ENCODE results near the gene LYVE1.

LYVE1 gene

GRCh38 chr11:10515418-10515817 lies 53.0 kb downstream of the LYVE1 start:
- no peak overlapping the region for H3K27ac Mint-ChIP-seq

DNA sequence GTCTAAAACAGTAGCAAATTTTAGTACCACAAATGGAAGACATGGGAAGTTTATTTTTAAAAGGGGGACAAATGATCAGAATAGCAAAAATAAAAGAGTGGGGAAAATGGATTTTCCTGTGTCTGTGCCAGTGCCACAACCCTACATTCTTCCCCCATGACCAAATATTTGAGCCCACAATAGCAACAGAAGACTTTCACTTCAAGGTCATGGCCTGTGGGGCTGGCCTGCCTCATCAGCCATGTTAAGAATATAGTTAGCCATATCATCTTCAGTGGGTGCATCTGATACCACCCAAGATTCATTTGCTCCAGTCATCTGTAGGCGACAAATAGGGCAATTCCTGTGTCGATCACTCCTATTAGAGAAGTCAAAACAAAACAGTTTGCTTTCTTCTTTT lies 53.8 kb downstream of the LYVE1 start:
- Mint-ChIP-seq H3K4me3 (no peak overlapping the region), H3K27ac (no peak overlapping the region), H3K27me3 (no peaks in the 10 kb centered on the region), H3K4me1 (peaks cover 2% of the 10 kb centered on the region), H3K9me3 (no peaks in the 10 kb centered on the region), H3K36me3 (peaks cover 10% of the 10 kb centered on the region)
- CTCF ChIA-PET = no interaction called here
- no peak for DNase-seq

More at GRCh38 chr11:10515418-10515817, 53.0 kb downstream of the LYVE1 start:
- H3K27me3 Mint-ChIP-seq = no peaks in the 10 kb centered on the region
- H3K9me3 Mint-ChIP-seq = no peaks in the 10 kb centered on the region
- DNase-seq = no peak
- peaks cover 10% of the 10 kb centered on the region for H3K36me3 Mint-ChIP-seq
- H3K4me3 Mint-ChIP-seq = no peak overlapping the region
- H3K4me1 Mint-ChIP-seq = peaks cover 2% of the 10 kb centered on the region
- CTCF ChIA-PET = no interaction called here

DNA sequence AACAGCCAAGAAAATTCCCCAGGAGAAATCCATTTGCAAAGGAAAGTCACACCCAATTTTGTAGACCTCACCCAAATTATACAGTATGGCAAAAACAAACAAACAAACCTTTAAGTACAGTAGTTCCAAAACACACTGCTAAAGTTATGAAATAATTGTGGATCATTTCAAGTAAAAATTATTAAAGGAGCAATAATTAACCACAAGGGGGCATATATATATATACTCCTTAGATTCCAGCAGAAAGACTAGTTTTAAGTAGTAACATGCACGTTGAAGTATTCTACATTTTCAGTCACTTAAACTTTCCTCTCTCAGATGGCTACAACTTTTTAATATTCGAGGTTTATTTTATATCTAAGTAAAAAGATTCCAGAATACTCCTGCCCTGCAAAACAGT lies 54.3 kb downstream of the LYVE1 start:
- peaks cover 2% of the 10 kb centered on the region for H3K4me1 Mint-ChIP-seq
- CTCF ChIA-PET = no interaction called here
- no peaks in the 10 kb centered on the region for H3K27me3 Mint-ChIP-seq
- no peaks in the 10 kb centered on the region for H3K9me3 Mint-ChIP-seq
- no peak overlapping the region for H3K27ac Mint-ChIP-seq
- peaks cover 10% of the 10 kb centered on the region for H3K36me3 Mint-ChIP-seq
- DNase-seq = no peak
- H3K4me3 Mint-ChIP-seq = no peak overlapping the region

DNA sequence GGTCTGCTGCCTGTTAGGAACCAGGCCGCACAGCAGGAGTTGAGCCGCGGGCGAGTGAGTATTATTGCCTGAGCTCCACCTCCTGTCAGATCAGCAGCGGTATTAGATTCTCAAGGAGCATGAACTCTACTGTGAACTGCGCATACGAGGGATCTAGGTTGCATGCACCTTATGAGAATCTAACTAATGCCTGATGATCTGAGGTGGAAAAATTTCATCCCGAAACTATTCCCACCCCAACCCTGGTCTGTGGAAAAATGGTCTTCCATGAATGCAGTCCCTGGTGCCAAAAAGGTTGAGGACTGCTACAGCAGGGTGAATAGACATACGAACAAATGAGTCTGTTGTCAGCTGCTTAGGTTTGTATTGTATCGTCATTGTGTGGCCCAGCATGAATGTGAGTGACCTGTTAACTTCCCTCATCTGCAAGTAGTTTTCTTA lies 57.3 kb downstream of the LYVE1 start:
- Mint-ChIP-seq H3K36me3 (peaks cover 14% of the 10 kb centered on the region), H3K9me3 (no peaks in the 10 kb centered on the region), H3K27me3 (no peaks in the 10 kb centered on the region), H3K4me3 (no peak overlapping the region), H3K4me1 (peaks cover 2% of the 10 kb centered on the region), H3K27ac (no peak overlapping the region)
- DNase-seq = no peak
- CTCF ChIA-PET = interaction anchor here (1.4 to 2.0 kb wide), 2 partner anchors 10 to 30 kb away, joined by 3 to 5 read pairs; partner anchors contain the start of gene RNF141

Measured in activated naive CD4-positive, alpha-beta T cell treated with anti-CD3 and anti-CD28 coated beads, Interleukin-2, amount 10 ng/mL, durations not matched to agents 7 days and 5 days (primary cell).